NCI-H2196 (cell line): Measurements from ENCODE around the gene AVL9.
"Not testable (repeated sequence)": the region's sequence is repeated elsewhere in the genome, so short reads cannot be mapped to it uniquely, and the experiment has no call there.

Experiments used
- DNase-seq: peaks from one replicate; lab custom pipeline; 2025; ENCODE audit not compliant: unreplicated experiment; lab: John Stamatoyannopoulos, UW

The AVL9 gene

GRCh38 chr7:32586291-32587221 lies 91.3 kb downstream of the AVL9 start:
- no peak for DNase-seq

DNA sequence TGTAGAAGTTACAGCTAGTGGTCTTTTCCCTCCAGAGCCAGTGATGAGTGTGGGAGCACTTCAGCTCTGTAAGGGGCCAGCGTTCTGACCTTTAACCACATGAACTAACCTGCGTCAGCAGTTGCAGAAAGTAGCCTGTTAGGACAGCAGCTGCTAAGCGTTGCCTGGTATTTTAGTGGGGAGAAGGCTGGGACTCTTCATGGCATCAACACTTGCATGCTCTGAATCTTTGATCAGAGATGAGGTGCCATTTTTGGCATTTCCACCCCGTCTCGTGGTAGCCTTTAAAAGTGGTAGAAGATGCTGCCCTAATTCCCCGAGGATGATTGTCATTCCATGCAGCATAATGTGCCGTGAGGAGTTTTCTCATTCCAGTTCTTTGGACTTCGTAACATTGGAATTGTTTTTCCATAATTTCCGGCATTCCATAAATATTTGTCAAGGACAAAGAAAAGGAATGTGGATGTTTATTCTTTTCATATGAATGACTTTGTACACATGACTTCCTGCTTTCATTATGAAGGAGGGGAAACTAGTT lies 92.2 kb downstream of the AVL9 start:
- no peak for DNase-seq

GRCh38 chr7:32588657-32589056 lies 93.4 kb downstream of the AVL9 start:
- no peak for DNase-seq

DNA sequence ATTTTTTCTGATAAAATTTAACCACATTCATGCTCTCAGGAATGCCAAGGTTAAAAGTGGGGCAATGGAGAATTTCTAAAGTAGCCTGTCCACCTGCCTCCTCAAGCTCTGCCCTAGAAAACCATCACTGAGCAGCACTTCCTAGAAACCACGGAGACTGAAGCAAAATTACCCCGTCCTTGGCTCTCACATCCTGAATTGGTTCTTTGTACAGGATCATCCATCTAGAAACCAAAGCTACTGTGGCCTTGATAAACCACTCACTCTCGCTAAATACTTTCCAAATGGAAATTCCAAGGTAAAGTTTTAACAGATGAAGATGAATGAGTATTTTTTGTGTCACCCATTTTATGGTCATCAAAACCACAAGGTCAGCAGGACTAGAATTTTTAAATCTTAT lies 96.6 kb downstream of the AVL9 start:
- DNase-seq: no peak

DNA sequence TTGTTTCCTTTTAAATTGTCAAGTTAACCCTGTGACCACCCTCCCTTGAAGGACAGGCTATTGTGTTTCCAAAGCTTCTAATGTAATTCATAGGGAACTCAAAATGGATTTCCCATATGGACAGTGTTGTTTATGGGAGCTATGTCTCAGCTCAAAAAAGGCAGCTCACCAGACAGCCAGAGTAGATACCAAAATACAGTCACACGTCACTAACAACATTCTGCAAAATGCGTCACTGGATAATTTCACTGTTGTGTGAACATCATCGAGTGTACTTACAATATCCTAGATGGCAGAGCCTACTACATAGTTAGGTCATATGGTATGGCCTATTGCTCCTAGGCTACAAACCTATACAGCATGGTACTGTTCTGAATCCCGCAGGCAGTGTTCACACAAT lies 97.4 kb downstream of the AVL9 start:
- DNase-seq: no peak

DNA sequence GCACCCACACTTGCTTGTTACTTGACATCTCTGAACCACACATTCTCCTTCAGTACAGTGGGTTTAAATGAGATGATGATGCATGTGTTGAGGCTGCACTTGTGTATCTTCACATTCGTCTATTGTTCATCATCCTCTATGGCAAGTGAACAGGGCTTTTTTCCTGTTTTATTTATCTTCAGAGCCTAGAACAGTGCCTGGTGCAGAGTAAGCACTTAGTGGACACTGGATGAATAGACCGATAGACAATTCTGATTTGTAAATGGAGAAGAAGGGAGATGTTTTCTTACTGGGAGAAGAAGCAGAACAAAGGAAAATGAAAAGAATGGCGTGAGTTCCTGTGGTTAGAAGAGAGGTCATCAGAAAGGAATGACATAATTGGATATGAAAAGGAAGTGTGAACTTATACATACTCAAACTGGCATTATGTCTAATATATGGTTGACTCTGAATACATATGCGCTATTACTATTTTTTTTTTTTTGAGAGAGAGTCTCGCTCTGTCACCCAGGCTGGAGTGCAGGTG lies 99.7 kb downstream of the AVL9 start:
- no peak for DNase-seq

DNA sequence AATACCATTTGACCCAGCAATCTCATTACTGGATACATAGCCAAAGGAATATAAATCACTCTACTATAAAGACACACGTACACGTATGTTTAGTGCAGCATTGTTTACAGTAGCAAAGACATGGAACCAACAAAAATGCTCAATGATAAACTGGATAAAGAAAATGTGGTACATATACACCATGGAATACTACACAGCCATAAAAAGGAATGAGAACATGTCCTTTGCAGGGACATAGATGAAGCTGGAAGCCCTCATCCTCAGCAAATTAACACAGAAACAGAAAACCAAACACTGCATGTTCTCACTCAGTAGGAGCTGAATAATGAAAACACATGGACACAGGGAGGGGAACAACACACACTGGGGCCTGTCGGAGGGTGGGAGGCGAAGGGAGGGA lies 105.9 kb downstream of the AVL9 start:
- not testable (repeated sequence) for DNase-seq

- no peak for DNase-seq
Measured at GRCh38 chr7:32602470-32602869, 107.2 kb downstream of the AVL9 start.

DNA sequence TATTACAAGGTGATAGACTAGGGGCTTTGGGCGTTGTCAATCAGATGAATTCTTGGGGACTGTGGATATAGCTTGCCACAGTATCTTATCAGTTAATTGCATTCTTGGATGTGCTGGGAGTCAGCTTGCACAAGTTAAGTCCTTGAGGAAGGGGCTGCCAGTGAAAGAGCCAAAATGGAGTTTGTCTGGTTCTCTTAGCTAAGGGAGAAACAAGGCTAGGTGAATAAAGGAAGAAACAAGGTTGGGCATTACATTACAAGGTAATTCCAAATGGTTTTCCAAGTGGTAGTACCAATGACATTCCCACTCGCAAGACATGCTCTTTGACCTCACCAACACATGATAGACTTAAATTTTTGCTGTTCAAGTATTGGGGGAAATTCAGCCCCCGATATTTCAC lies 108.2 kb downstream of the AVL9 start:
- not testable (repeated sequence) for DNase-seq

DNA sequence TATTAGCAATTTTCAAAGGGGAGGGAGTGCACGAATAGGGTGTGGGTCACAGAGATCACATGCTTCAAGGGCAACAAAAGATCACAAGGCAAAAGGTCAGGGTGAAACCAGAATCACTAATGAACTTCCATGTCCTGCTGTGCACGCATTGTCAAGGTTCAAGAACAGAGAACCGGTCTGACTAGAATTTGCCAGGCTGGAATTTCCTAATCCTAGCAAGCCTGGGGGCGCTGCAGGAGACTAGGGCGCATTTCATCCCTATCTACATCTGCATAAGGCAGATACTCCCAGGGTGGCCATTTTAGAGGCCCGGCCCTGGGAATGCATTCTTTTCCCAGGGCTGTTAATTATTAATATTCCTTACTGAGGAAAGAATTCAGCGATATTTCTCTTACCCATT lies 108.8 kb downstream of the AVL9 start:
- DNase-seq: not testable (repeated sequence)

DNA sequence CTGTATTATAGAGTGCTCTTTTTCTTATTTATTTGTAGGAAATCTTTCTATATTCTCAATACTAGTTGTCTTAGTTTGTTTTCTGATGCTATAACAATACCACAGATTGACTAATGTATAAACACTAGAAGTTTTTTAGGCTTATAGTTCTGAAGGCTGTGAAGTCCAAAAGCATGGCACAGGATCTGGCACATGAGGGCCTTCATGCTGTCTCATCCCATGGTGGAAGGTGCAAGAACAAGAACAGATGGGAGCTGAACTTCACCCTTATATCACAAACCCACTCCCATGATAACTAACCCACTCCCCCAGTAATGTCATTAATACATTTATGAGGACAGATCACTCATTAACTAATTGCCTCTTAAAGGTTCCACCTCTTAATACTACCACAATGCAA lies 109.7 kb downstream of the AVL9 start:
- no peak for DNase-seq

DNA sequence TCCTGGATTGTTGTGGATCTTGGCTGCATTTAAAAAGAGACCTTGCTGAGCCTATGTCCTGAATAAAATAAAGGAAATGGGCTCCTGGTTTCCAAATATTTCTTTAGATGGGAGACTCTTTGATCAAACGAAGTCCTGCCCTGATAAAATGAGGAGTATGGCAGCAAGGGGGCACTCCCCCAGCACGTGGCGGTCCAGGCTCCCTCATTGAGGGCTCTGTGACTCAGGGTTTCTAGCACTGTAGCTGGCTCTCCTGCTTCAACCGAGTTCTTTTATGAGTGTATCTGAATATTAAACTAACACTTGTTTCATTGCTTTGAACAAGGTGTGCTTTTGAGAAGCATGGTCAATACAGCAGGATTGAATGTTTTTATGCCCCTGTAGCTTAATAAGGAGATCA lies 114.2 kb downstream of the AVL9 start:
- no peak for DNase-seq

DNA sequence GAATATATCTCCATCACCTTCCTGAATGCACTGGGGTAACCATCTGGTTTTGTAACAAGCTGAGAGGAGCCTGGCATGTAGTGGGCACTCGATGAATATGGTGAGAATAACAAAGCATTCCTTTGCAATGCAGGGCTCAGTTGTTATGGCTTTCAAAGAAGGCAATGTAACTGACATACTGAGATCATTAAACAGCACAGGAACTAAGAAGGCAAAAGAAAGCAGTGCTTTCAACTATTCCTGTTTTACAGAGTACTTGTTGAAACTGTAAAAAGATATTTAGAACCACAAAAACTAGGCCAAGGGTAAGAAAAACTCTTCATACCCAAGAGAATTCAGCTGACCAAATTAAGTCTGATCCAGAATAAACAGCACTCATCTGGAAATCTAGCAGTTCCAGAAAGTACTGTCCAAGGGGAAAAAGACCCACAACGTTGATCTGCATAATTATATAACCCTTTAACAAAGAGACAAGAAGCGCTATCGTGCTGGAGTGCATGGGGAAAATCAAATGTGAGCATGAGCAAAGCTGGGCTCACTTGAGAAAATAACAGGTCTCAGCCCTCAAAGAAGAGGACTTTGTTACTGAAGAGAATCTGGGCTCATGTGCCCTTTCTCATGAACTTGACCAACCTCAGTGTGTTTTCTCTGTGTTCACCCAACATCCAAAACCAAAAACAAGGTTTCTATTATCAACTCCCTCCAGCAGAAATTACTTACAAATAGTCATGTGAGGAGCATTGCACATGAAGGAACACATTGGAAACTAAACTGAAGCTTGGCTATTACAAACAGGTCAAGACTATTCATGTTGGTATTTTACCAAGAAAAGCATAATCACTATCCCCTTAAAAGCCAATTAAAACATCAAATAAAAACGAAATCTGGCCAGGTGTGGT lies 116.2 kb downstream of the AVL9 start:
- no peak for DNase-seq

- no peak for DNase-seq
Measured at GRCh38 chr7:32616625-32617024, 121.3 kb downstream of the AVL9 start.

DNA sequence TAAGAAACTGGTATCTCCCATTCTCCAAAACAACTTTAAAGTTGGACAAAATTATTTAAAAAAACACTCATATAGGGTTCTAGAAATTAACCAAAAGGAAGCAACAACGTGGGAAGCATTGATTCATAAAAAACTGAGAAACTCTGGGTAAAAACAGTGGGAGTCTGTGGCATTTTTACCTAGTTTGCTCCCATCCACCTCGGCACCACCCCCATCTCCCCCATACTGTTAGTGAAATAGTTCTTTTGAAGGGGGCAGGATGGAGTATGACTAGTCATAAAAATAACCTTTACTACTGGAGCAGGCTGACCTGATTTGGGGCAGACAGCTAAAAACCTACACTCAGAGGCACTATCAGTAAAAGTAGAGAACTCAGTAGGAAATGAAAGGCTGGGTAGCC lies 123.2 kb downstream of the AVL9 start:
- DNase-seq: no peak

DNA sequence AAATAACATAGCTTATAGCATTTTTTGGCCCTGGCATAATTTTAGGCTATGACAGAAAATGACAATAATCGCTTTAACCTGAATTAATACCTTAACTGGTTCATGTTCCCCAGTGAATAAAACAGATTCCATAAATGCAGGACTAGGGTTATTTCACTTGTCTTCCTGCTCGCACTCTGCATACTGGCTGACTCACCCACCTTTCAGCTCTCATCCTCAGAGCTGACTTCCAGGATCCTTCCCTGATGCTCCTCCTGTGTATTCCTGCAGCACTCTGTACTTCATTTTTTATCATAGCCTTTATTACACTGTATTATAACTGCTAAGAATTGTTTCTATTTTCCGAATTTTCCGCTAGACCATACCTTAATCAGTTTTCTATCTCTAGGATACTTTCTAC lies 123.7 kb downstream of the AVL9 start:
- no peak for DNase-seq

DNA sequence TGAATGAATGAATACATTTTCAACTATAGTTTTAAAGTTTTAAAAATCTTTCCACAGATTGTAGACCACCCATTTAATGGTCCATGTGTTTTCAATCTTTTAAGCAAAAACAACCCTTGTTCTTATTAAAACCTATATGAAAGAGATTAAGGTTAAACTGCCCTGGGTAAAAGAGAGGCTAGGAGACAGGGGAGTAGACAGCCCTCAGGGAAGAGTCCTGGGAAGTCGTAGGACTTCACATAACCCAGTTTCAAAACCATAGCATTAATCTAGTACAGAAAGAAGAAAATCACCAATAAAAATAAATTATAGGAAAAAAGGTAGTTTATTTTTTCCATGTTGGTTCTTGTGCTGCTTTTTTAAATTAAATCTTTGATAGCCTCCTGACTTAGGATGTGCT lies 124.1 kb downstream of the AVL9 start:
- not testable (repeated sequence) for DNase-seq

DNA sequence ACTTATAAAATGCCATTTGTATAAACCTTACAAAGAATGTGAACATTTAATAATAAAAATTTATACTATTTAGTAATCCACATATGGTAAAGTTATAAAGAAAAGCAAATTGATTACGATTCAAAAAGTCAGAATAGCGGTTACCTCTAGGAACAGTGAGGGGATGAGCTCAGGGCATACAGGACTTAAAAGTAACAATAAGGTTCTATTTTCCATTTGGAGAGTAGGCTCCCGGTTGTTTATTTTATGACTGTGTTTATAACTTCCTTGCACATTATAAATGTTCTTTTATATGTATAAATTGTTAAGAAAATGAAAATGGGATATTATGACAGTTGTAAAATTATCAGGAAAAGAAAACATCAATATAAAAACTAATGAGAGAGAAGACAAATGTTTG lies 135.7 kb downstream of the AVL9 start:
- no peak for DNase-seq

GRCh38 chr7:32631590-32632497 lies 136.6 kb downstream of the AVL9 start:
- not testable (repeated sequence) for DNase-seq

- not testable (repeated sequence) for DNase-seq
Measured at GRCh38 chr7:32633446-32633845, 138.2 kb downstream of the AVL9 start.
